Measurements from ENCODE around the gene IRF2BP2.

Gene IRF2BP2

DNA sequence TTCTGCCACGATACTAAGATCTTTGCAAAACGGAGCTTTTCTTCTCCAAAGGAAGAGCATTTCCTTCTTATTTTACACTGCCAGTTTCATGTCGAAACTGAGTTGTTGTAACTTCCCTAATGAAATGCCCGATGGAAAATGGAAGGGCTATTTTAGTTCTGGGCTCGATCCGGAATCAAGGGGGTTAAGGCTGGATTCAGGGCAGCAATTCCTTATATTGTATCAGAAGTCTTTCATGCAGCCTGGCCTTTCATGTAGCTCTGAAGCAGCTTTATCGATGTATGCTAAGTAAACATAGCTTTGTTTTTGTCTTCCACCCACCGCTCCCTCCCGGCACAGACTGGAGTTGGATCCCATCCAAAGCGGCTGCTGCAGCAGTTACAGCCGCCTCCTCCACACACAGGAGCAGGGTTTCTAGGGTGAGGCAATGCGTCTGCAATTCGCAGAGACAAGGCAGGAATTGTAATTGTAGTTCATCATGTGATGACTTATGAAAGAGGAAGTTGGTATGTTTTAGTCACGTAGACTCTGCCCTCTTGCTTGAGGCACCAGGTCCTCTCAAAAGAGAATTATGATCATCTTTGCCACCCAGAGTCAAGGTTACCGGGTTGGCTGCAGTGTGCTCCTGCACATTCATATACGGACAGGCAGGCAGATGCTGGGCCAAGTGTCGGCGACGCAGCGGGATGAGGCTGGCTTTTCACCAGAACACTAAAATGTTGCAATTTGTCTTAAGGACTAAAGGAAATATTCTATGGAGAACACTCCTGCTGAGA is 2.6 kb upstream of the IRF2BP2 start:
- DNase-seq, result peak; percentile 92

DNA sequence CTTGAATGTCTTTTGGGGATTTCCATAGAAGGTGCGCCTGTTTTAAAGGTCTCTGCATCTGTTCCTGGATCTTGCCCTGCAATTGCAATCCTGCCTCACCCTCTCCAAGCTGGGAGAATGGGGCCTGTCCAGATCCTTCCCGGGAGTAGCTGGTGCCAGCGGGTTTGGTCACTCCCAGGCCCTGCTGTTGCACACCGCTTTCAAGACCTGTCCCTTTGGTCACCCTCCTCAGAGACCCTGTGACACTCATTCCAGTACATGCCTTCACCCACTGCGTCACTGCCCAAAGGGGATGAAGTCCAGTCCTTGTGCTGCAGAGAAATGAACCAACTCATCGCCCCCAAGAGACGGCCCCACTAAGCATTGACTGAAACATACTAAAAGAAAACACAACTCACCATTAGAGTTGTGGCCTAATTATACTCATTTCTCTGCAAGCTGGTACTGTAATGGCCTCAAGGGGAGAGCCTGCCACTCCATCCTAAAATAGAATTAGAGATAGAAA is 1.9 kb upstream of the IRF2BP2 start:
- DNase-seq, result no peak

DNA sequence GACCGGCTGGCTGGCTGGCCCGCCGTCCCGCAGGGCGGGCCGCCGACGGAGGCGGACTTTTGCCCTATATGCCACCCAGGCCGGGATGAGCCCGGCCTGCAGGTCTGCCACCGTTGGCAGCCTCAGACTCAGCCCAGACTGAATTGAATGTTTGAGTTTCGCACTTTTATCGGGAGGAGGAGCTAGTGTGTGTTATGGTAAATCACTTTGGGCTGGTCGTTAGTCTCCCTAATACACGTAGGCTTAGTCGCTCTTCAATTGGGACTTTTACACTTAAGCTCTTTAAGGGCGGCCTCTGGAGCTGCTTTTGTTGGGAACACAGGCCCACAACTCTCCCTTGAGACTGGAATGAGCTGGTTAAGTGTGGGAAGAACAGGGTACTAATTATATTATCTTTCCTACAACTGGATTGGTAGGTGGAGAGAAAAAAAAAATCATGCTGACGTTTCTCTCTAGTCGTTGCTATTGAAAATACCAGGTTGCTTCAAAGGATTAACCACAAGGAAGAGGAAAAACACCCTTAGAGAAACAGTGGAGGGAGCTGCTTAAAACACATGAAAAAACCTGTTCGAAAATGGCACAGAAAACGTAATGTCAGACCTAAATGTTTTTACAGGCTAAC is 1.4 kb upstream of the IRF2BP2 start:
- DNase-seq, result peak; percentile 82

DNA sequence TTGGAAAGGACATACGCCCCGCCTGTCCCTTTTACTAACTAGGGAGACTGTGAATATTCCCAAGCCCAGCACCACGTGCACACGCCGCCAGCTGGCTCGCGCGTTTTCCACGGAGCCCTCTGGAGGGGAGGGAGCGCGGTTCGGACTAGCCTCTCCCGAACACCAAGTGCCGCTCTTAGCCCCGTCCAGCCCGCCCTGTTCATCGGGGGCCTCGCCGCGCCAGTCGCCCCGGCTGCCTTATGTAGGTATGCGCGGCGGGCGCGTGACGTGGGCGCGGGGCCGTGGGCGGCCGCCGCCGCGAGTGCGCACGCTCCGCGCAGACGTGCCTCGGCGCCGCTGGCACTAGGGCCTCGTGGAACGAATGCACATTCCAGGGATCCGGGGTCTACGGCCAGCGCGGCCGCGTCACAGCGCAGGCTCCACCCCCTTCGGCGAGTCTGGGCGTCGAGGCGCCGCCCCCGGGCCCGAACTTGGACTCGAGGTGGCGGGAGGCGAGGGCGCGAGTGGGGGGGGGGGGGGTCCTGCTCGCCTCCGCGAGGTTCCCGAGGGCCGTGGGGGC is 767 bp upstream of the IRF2BP2 start:
- DNase-seq, result peak; percentile 80

DNA sequence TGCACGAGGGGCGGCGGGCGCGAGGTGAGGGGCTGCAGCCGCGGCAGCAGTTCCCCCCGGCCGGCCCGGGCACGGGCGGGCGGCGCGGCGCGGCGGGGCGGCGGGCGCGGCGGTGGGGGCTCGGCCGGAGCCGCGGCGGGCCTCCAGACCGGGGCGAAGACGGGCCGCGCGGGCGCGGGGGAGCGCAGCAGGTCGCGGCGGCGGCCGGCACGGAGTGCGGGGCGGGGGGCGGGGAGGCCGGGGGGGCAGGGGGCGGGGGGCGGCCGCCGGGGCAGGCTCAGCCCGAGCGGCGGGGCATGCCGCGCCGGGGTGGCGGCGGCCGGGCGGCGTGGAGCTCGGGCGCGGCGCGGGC is 311 bp downstream of the IRF2BP2 start:
- DNase-seq, result no peak

- DNase-seq, result no peak
Measured at GRCh38 chr1:234608911-234609690, 877 bp downstream of the IRF2BP2 start.

DNA sequence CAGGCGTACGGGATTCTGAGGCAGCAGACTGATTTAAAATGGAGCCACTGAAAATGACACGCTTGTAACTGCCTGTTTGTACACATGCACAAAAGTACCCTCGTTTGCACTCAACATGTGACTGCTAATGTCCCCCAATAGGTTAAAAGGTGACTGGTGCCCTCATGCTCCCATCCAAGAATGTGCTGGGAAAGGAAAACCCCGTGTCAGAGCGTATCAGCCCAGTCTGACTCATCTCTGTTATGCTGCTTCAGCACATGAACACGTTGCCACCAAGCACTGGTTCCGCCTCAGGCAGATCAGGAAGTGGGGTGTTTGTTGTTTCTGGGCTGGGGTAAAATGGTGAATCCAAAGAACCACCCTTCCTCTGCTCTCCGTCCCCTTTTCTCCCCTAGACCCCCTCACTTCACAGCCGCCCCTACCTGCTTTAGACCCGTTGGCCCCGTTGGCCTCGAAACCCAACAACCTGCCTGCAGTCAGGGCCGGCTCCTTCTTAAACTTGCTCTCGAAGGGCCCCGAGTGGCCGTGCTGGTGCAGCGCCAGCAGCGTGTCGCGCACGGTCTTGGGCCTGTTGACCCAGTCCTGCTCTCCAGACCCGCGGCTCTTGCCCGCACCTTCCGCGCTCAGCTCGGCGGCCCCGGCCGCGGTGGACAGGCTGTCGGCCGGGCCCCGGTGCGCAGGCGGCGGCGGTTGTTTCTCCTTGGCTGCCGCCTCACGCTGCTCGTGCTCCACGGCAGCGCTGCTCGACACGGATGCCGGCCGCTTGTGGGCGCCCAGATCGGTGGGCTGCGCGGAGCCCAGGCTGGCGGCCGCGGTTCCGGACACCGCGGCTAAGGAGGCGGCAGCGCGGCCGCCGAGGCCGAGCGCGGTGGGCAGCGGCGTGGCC is 1.7 kb downstream of the IRF2BP2 start:
- peak; percentile 54 for DNase-seq

GRCh38 chr1:234607109-234608024 is 2.6 kb downstream of the IRF2BP2 start:
- no peak for DNase-seq

GRCh38 chr1:234606784-234607108 is 3.2 kb downstream of the IRF2BP2 start:
- no peak for DNase-seq

GRCh38 chr1:234605983-234606783 is 3.8 kb downstream of the IRF2BP2 start:
- peak; percentile 52 for DNase-seq

DNA sequence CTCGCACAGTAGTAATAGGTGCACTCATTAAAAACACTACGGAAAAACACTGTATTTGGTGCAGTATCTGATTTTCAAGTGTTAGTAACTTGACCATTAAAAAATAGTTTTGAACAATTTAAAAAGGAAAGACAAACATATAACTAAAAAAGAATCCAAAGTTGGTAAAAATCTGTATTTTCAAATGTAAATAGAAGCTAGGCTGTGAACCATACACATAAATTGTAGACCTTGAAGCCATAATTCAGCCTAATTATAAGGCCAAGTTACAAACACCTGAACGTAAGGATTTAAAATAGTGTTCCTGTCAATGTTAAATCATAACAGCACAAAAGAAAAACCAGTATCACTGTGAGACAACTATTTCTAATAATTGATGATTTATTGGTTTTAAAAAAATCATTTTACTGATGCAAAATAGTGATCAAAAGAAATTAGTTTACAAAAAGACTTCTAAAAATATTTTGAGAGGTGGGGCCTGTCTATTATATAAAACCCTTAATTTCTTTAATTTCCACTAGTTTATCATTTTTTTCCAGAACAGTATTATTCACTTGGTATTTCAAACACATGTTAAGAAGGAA is 4.5 kb downstream of the IRF2BP2 start:
- no peak for DNase-seq

GRCh38 chr1:234604495-234605398 is 5.2 kb downstream of the IRF2BP2 start:
- DNase-seq, result no peak

- peak; percentile 35 for DNase-seq
Measured at GRCh38 chr1:234603221-234604204, 6.5 kb downstream of the IRF2BP2 start.

GRCh38 chr1:234602334-234603220 is 7.4 kb downstream of the IRF2BP2 start:
- peak; percentile 61 for DNase-seq

DNA sequence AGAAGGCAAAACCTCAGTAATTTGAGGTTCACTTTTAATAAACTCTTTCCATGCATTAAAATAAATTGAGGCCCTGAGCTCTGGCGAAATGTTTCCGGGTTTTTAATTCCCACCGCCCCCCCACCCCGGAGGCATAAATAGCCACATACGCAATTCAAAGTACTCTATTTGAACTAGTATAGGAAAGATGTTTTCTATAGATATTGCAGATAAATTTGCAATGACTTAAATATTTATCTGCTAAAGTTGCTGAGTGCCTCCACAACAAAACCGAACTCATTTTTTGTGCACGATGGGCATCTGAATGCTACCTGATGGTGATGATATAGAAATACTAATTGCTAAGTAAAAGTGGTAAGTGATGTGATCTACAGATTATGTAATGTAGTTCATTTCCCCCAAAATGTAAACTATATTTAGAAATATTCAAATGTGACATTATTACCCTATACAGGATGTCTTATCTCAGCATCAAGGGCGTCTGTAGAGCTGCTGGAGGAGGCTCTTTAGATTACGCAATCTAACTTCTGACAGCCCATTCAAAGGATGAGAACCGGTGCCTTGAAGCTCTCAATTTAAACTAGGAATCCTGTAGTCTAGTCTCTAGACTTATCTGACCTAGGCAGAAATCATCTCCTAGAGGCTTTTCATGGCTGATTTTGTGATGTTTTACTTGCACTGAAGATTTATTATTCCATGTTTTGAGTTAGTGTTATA is 8.5 kb downstream of the IRF2BP2 start:
- peak; percentile 43 for DNase-seq

Data from DMS 273 treated with DMSO at 0.1 percent for 48 hours (cell line).